Activated T-cell treated with anti-CD3 and anti-CD28 coated beads, Interleukin-2, amount 50 U/mL, for 24 hours (primary cell): ENCODE results near the gene USP46.

Experiments used
- DNase-seq: peaks from one replicate; pipeline ENCODE4 v3.0.0-alpha.2; 2020
- H3K27ac Mint-ChIP-seq: 2 replicates; pipeline ENCODE4 v1.8.0; 2020; ENCODE audit warnings: mild to moderate bottlenecking, mixed read lengths
- H3K27me3 Mint-ChIP-seq: 2 replicates; pipeline ENCODE4 v1.8.0; 2020; ENCODE audit warnings: mixed read lengths
- H3K36me3 Mint-ChIP-seq: 2 replicates; pipeline ENCODE4 v1.8.0; 2020; ENCODE audit warnings: low read depth, mixed read lengths
- H3K4me1 Mint-ChIP-seq: 2 replicates; pipeline ENCODE4 v1.8.0; 2020; ENCODE audit warnings: low read depth, mixed read lengths
- H3K4me3 Mint-ChIP-seq: 2 replicates; pipeline ENCODE4 v1.8.0; 2020; ENCODE audit warnings: mild to moderate bottlenecking, moderate library complexity, mixed read lengths
- H3K9me3 Mint-ChIP-seq: 2 replicates; pipeline ENCODE4 v1.8.0; 2020; ENCODE audit warnings: mixed read lengths

USP46 gene

GRCh38 chr4:52665592-52665991, 6.5 kb upstream of the USP46 start:
- no peak overlapping the region for H3K27ac Mint-ChIP-seq
- H3K9me3 Mint-ChIP-seq = no peaks in the 10 kb centered on the region
- H3K36me3 Mint-ChIP-seq = peaks cover 3% of the 10 kb centered on the region
- H3K4me3 Mint-ChIP-seq = no peak overlapping the region
- H3K4me1 Mint-ChIP-seq = peaks cover 6% of the 10 kb centered on the region
- peaks cover 37% of the 10 kb centered on the region for H3K27me3 Mint-ChIP-seq
- DNase-seq = no peak

- no peak overlapping the region for H3K4me3 Mint-ChIP-seq
- no peak for DNase-seq
Measured at GRCh38 chr4:52664479-52664878, 5.4 kb upstream of the USP46 start.

DNA sequence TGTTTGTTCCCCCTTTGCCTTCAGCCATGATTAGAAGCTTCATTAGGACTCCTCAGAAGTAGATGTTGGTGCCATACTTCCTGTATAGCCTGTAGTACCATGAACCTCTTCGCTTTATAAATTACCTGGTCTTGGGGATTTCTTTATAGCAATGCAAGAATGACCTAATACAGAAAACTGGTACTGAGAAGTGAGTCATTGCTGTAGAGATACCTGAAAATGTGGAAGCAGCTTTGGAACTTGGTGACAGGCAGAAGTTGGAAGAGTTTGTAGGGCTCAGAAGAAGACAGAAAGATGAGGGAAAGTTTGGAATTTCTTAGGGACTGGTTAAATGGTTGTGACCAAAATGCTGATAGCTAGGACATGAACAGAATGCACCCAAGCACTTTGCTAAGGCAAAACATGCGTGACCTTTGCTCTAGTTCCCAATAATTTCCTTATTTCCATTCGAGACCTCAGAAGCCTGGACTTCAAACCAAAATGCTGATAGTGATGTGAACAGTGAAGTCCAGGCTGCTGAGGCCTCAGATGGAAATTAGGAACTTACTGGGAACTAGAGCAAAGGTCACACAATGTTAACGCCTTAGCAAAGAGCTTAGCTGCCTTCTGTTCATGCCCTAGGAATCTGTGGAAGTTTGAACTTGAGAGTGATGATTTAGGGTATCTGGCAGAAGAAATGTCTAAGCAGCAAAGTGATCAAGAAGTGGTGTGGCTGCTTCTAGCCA, 3.0 kb upstream of the USP46 start:
- Mint-ChIP-seq H3K9me3 (no peaks in the 10 kb centered on the region), H3K36me3 (peaks cover 7% of the 10 kb centered on the region)
- DNase-seq = no peak

More at GRCh38 chr4:52664479-52664878, 5.4 kb upstream of the USP46 start:
- no peak overlapping the region for H3K27ac Mint-ChIP-seq
- H3K27me3 Mint-ChIP-seq = peaks cover 46% of the 10 kb centered on the region
- peaks cover 12% of the 10 kb centered on the region for H3K4me1 Mint-ChIP-seq
- H3K36me3 Mint-ChIP-seq = peaks cover 7% of the 10 kb centered on the region
- H3K9me3 Mint-ChIP-seq = no peaks in the 10 kb centered on the region

DNA sequence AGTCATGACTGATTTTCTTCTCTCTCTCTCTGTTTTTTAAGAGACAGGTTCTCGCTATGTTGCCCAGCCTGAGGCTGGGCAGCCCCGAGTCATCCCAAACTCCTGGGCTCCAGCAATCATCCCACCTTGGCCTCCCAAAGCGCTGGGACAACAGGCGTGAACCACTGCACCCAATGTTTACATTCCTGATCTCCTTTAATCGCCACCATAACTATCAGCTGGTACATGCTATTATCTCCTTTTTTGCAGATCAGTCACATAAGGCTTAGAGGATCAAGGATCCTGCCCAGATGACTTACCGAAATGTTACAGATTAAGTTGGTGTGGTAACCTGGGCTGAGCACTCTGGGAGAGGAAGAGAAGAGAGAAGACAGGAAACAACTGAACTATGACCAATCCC, 1.5 kb upstream of the USP46 start:
- no peak for DNase-seq
- H3K4me3 Mint-ChIP-seq = peak overlapping the region; percentile 82
- no peaks in the 10 kb centered on the region for H3K9me3 Mint-ChIP-seq
- H3K4me1 Mint-ChIP-seq = peaks cover 23% of the 10 kb centered on the region
- peaks cover 7% of the 10 kb centered on the region for H3K36me3 Mint-ChIP-seq
- peaks cover 42% of the 10 kb centered on the region for H3K27me3 Mint-ChIP-seq
- H3K27ac Mint-ChIP-seq = no peak overlapping the region

More for the DNA sequence above, 3.0 kb upstream of the USP46 start:
- H3K27me3 Mint-ChIP-seq = peaks cover 46% of the 10 kb centered on the region
- H3K27ac Mint-ChIP-seq = no peak overlapping the region
- H3K4me1 Mint-ChIP-seq = peaks cover 19% of the 10 kb centered on the region
- H3K4me3 Mint-ChIP-seq = no peak overlapping the region

DNA sequence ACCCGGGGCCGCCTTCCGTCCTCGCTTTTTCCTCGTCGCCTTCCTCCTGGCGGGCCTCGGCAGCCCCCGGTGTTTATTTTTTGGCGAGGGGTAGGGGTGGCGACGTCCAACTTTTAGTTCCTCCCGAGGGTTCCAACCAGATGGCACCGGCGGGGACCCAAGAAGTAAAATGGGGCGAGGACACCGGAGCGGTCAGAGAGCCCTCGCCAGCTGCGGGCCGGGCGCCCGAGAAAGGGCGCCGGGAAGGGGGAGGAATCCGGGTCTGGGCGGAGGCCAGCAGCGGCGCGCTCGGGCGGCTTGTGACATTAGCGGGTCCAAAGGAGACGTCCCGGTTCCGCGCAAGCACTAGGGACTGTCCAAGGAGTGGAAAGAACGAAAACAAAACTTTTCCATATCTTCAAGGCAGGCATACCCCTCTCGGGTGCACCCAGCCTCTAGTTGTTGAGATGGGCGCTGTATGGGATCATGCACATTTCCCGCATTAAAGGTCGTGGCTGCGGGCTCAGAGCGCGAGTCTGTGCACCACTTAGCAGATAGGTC, 691 bp upstream of the USP46 start:
- Mint-ChIP-seq H3K4me1 (peaks cover 23% of the 10 kb centered on the region), H3K27me3 (peaks cover 37% of the 10 kb centered on the region), H3K27ac (peak overlapping the region; percentile 80), H3K4me3 (peak overlapping the region; percentile 82), H3K36me3 (peaks cover 7% of the 10 kb centered on the region), H3K9me3 (no peaks in the 10 kb centered on the region)
- peak; percentile 58 for DNase-seq

GRCh38 chr4:52658641-52659000, 480 bp downstream of the USP46 start:
- H3K36me3 Mint-ChIP-seq = peaks cover 7% of the 10 kb centered on the region
- peak overlapping the region; percentile 75 for H3K4me3 Mint-ChIP-seq
- H3K27ac Mint-ChIP-seq = no peak overlapping the region
- no peaks in the 10 kb centered on the region for H3K9me3 Mint-ChIP-seq
- DNase-seq = no peak
- peaks cover 37% of the 10 kb centered on the region for H3K27me3 Mint-ChIP-seq
- peaks cover 23% of the 10 kb centered on the region for H3K4me1 Mint-ChIP-seq

DNA sequence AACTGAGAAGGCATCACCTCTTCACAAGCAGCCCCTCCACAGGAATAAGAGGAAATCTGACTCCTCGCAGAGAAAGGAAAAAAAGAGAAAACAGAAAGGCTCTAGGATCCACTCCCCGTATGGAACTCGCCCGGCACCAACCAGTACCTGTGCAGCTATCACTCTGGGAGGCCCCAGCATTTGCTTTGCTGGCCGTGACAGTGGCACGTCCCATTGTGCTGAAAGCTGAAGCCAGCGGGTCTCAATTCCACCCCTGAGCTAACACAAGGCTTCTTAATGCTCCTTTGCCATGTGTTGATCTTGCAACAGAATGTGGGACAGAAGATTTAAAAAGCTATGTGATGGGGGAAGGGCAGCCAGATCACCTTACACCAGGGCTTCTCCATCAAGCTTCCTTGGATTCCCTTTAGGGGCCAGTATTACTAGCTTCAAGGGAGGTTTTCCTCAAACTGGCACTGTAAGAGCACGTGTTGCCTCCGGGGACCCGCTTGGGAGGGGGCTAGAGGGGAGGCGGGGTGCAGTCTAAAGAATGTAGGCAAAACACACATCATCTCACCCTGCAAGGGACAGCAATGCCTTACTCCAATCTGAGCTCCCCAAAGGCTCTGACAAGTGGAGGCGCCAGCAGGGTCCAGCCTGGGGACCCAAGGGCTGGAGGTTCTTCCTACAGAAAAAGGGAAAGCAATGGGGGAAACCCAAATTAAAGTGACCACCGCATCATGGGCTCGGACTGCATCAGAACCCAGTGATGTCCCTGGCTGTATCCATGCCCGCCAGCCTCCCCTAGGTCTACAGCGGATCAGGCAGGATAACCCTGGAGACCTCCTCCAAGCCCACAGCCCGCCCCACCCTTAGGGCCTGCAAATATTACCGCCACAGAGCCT, 1.2 kb downstream of the USP46 start:
- H3K27ac Mint-ChIP-seq = no peak overlapping the region

GRCh38 chr4:52657292-52657617, 1.8 kb downstream of the USP46 start:
- no peak for DNase-seq
- Mint-ChIP-seq H3K27ac (no peak overlapping the region), H3K4me3 (peak overlapping the region; percentile 67), H3K36me3 (peaks cover 7% of the 10 kb centered on the region), H3K27me3 (peaks cover 37% of the 10 kb centered on the region), H3K4me1 (peaks cover 23% of the 10 kb centered on the region), H3K9me3 (no peaks in the 10 kb centered on the region)

More for the DNA sequence above, 1.2 kb downstream of the USP46 start:
- peaks cover 23% of the 10 kb centered on the region for H3K4me1 Mint-ChIP-seq
- peaks cover 37% of the 10 kb centered on the region for H3K27me3 Mint-ChIP-seq
- peak; percentile 29 for DNase-seq
- peak overlapping the region; percentile 67 for H3K4me3 Mint-ChIP-seq
- H3K9me3 Mint-ChIP-seq = no peaks in the 10 kb centered on the region
- peaks cover 7% of the 10 kb centered on the region for H3K36me3 Mint-ChIP-seq

- Mint-ChIP-seq H3K27me3 (peaks cover 24% of the 10 kb centered on the region), H3K27ac (no peak overlapping the region), H3K36me3 (peaks cover 4% of the 10 kb centered on the region), H3K9me3 (no peaks in the 10 kb centered on the region), H3K4me3 (no peak overlapping the region), H3K4me1 (peaks cover 24% of the 10 kb centered on the region)
- DNase-seq = no peak
Measured at GRCh38 chr4:52655506-52655905, 3.6 kb downstream of the USP46 start.

- DNase-seq = no peak
- Mint-ChIP-seq H3K27ac (no peak overlapping the region), H3K27me3 (peaks cover 3% of the 10 kb centered on the region), H3K36me3 (no peaks in the 10 kb centered on the region), H3K4me1 (peaks cover 14% of the 10 kb centered on the region), H3K9me3 (no peaks in the 10 kb centered on the region), H3K4me3 (no peak overlapping the region)
Measured at GRCh38 chr4:52651996-52652672, 7.0 kb downstream of the USP46 start.

- no peaks in the 10 kb centered on the region for H3K27me3 Mint-ChIP-seq
- H3K27ac Mint-ChIP-seq = no peak overlapping the region
- H3K9me3 Mint-ChIP-seq = no peaks in the 10 kb centered on the region
- H3K4me1 Mint-ChIP-seq = peaks cover 16% of the 10 kb centered on the region
- H3K4me3 Mint-ChIP-seq = no peak overlapping the region
- no peaks in the 10 kb centered on the region for H3K36me3 Mint-ChIP-seq
- DNase-seq = no peak
Measured at GRCh38 chr4:52648836-52649235, 10.3 kb downstream of the USP46 start.

DNA sequence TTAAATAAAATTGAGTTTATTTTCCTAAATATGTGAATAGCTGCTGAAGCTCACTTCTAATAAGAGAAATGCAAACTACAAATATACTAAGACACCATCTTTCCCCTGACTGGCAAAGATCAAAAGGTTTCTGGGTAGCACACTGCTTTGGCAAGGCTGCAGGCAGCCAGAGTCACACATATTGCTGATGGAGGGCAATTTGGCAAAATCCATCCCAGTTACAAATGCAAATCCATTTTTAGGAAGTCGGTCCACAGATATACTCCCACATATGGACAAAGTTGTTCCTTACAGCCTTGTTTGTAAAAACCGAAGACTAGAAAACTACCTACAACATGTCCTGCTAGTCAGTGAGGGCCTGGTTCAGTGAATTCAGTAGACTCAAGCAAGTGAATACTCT, 12.4 kb downstream of the USP46 start:
- H3K4me3 Mint-ChIP-seq = no peak overlapping the region
- no peak overlapping the region for H3K27ac Mint-ChIP-seq
- H3K36me3 Mint-ChIP-seq = no peaks in the 10 kb centered on the region
- peaks cover 3% of the 10 kb centered on the region for H3K27me3 Mint-ChIP-seq
- H3K4me1 Mint-ChIP-seq = peaks cover 22% of the 10 kb centered on the region
- no peak for DNase-seq
- H3K9me3 Mint-ChIP-seq = no peaks in the 10 kb centered on the region

- DNase-seq = no peak
- peaks cover 25% of the 10 kb centered on the region for H3K4me1 Mint-ChIP-seq
- H3K27ac Mint-ChIP-seq = no peak overlapping the region
- peaks cover 3% of the 10 kb centered on the region for H3K27me3 Mint-ChIP-seq
- no peaks in the 10 kb centered on the region for H3K36me3 Mint-ChIP-seq
- no peak overlapping the region for H3K4me3 Mint-ChIP-seq
- no peaks in the 10 kb centered on the region for H3K9me3 Mint-ChIP-seq
Measured at GRCh38 chr4:52646096-52646495, 13.0 kb downstream of the USP46 start.

- Mint-ChIP-seq H3K9me3 (no peaks in the 10 kb centered on the region), H3K4me3 (no peak overlapping the region), H3K36me3 (no peaks in the 10 kb centered on the region), H3K27ac (no peak overlapping the region), H3K27me3 (peaks cover 3% of the 10 kb centered on the region), H3K4me1 (peaks cover 26% of the 10 kb centered on the region)
- no peak for DNase-seq
Measured at GRCh38 chr4:52645300-52645699, 13.8 kb downstream of the USP46 start.
